Effector memory CD4-positive, alpha-beta T cell (primary cell): ENCODE data around the gene POMT1.
"Not testable (repeated sequence)": the region's sequence is repeated elsewhere in the genome, so short reads cannot be mapped to it uniquely, and the experiment has no call there.

Source experiments
- DNase-seq, 3 donors: peaks; one replicate each; pipeline ENCODE4 v3.0.0-alpha.2; 2020
- H3K27ac ChIP-seq: 2 replicates; pipeline ENCODE4 v1.7.0; 2013; ENCODE audit warnings: mild to moderate bottlenecking, low read length, moderate library complexity; ENCODE audit not compliant: insufficient read depth, poor library complexity, severe bottlenecking
- H3K27me3 ChIP-seq: replicated peaks from 2 replicates; pipeline ENCODE4 v1.7.0; 2013; ENCODE audit warnings: mild to moderate bottlenecking, low read length; ENCODE audit not compliant: insufficient read depth, control insufficient read depth, poor library complexity, severe bottlenecking
- H3K36me3 ChIP-seq: 2 replicates; pipeline ENCODE4 v1.7.0; 2013; ENCODE audit warnings: mild to moderate bottlenecking, low read length, moderate library complexity; ENCODE audit not compliant: control insufficient read depth, insufficient read depth
- H3K4me1 ChIP-seq: 2 replicates; pipeline ENCODE4 v1.7.0; 2013; ENCODE audit warnings: low read length, mild to moderate bottlenecking; ENCODE audit not compliant: control insufficient read depth, insufficient read depth, poor library complexity, severe bottlenecking
- H3K4me3 ChIP-seq: 2 replicates; pipeline ENCODE4 v1.7.0; 2013; ENCODE audit warnings: low read length, low read depth, mild to moderate bottlenecking; ENCODE audit not compliant: insufficient read depth, poor library complexity, severe bottlenecking
- H3K9me3 ChIP-seq: 2 replicates; pipeline ENCODE4 v1.7.0; 2013; ENCODE audit warnings: mild to moderate bottlenecking, low read length, moderate library complexity; ENCODE audit not compliant: control insufficient read depth

Gene POMT1

DNA sequence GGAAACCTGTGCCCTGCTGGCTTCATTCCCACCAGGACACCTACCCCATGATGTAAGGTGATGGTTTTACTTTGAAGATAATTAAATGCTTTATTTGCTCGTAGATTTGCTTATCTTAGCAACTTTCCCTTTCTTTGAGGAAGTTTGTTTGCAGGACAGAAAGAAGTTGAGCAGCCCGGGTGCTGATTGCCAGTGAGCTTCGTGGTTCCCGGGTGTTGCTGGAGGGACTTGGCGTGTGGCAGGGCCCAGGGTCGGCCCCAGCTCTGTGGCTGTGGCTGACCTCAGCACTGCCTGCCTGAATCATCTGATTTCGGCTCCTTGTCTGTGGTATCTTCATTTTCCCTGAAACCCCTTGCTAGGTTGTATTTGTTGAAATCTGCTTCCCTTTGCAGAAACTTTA lies 8.7 kb downstream of the POMT1 start:
- Histone ChIP-seq H3K27ac (no peak overlapping the region), H3K4me1 (no peaks in the 10 kb centered on the region), H3K9me3 (no peaks in the 10 kb centered on the region), H3K27me3 (no peaks in the 10 kb centered on the region), H3K36me3 (peaks cover 67% of the 10 kb centered on the region), H3K4me3 (no peak overlapping the region)
- DNase-seq, result no peak

DNA sequence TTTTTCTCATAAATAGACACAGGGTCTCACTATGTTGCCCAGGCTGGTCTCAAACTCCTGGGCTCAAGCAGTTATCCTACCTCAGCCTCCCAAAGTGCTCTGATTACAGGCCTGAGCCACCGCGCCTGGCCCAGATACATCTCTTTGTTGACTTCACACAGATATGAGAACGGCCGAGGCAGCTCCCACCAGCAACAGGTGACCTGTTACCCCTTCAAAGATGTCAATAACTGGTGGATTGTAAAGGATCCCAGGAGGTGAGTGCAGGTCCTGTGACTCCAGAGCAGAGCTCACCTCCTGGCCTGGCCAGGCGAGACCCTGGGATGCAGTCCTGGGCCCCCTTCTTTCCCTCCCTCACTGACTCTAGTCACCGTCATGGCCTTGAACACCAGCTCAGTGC lies 9.2 kb downstream of the POMT1 start:
- Histone ChIP-seq H3K27me3 (no peaks in the 10 kb centered on the region), H3K4me1 (no peaks in the 10 kb centered on the region), H3K36me3 (peaks cover 72% of the 10 kb centered on the region), H3K9me3 (no peaks in the 10 kb centered on the region), H3K4me3 (no peak overlapping the region), H3K27ac (no peak overlapping the region)
- no peak for DNase-seq

DNA sequence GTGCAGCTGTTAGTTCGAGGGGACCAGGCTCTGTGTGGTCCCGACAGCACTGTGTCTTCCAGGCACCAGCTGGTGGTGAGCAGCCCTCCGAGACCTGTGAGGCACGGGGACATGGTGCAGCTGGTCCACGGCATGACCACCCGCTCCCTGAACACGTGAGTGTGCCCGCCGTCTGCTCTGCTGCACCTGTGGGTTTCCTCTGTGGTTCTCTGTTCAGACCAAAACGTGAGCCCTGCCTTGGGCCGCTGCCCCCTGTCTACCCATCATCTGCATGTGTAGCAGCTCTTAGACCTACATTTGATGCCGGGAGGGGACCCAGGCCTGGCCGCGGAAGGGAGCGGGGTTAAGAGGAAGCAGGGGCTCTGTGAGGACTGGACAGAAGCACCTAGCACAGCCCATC lies 10.5 kb downstream of the POMT1 start:
- Histone ChIP-seq H3K9me3 (no peaks in the 10 kb centered on the region), H3K36me3 (peaks cover 70% of the 10 kb centered on the region), H3K27me3 (no peaks in the 10 kb centered on the region), H3K27ac (no peak overlapping the region), H3K4me3 (no peak overlapping the region), H3K4me1 (no peaks in the 10 kb centered on the region)
- no peak for DNase-seq

- H3K4me1 ChIP-seq, H3K27ac ChIP-seq, DNase-seq, H3K4me3 ChIP-seq, H3K27me3 ChIP-seq, H3K9me3 ChIP-seq: not testable (repeated sequence)
- H3K36me3 ChIP-seq, result peaks cover 80% of the 10 kb centered on the region
These were observed 12.9 kb downstream of the POMT1 start for GRCh38 chr9:131515559-131516031.

DNA sequence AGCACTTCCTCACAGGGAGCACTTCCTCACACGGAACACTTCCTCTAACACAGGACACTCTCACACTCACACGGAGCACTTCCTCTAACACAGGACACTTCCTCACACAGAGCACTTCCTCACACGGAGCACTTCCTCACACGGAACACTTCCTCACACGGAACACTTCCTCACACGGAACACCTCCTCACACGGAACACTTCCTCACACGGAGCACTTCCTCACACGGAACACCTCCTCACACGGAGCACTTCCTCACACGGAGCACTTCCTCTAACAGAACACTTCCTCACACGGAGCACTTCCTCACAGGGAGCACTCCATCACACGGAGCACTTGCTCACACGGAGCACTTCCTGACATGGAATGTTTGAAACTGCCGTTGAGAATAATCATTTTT lies 13.4 kb downstream of the POMT1 start:
- H3K27ac ChIP-seq, result no peak overlapping the region
- no peaks in the 10 kb centered on the region for H3K9me3 ChIP-seq
- no peaks in the 10 kb centered on the region for H3K4me1 ChIP-seq
- no peak overlapping the region for H3K4me3 ChIP-seq
- no peaks in the 10 kb centered on the region for H3K27me3 ChIP-seq
- no peak for DNase-seq
- peaks cover 77% of the 10 kb centered on the region for H3K36me3 ChIP-seq

- no peak for DNase-seq
- H3K36me3 ChIP-seq, result peaks cover 78% of the 10 kb centered on the region
These were observed 14.2 kb downstream of the POMT1 start for GRCh38 chr9:131516930-131517329.

DNA sequence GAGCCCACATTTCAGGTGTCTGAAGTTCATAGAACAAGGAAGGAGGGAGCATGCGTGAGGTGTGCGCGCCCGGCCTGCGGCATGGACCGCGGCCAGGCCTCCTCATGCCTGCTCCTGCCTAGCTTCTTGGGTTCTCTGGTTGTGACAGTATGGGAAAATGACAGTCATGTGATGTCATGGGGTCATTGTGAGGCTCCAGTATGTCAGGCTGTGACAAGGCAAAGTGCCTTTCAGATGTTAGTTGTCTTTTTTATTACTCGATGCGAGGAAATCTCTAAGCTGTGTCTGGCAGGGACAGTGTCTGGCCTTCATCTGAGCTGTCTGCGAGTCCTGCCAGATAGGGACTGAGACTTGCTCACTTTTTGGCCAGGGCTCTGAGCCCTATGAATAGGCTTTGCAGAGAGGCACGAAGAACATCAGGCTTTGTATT lies 15.1 kb downstream of the POMT1 start:
- H3K9me3 ChIP-seq, result no peaks in the 10 kb centered on the region

More at GRCh38 chr9:131516930-131517329, 14.2 kb downstream of the POMT1 start:
- Histone ChIP-seq H3K4me1 (no peaks in the 10 kb centered on the region), H3K27ac (no peak overlapping the region), H3K27me3 (no peaks in the 10 kb centered on the region), H3K9me3 (no peaks in the 10 kb centered on the region), H3K4me3 (no peak overlapping the region)

GRCh38 chr9:131518553-131518952 lies 15.8 kb downstream of the POMT1 start:
- Histone ChIP-seq H3K27me3 (no peaks in the 10 kb centered on the region), H3K4me1 (no peaks in the 10 kb centered on the region), H3K4me3 (no peak overlapping the region), H3K27ac (no peak overlapping the region), H3K9me3 (no peaks in the 10 kb centered on the region), H3K36me3 (peaks cover 77% of the 10 kb centered on the region)
- no peak for DNase-seq

More for the DNA sequence above, 15.1 kb downstream of the POMT1 start:
- Histone ChIP-seq H3K4me3 (no peak overlapping the region), H3K27ac (no peak overlapping the region), H3K4me1 (no peaks in the 10 kb centered on the region), H3K27me3 (no peaks in the 10 kb centered on the region), H3K36me3 (peaks cover 77% of the 10 kb centered on the region)
- no peak for DNase-seq

DNA sequence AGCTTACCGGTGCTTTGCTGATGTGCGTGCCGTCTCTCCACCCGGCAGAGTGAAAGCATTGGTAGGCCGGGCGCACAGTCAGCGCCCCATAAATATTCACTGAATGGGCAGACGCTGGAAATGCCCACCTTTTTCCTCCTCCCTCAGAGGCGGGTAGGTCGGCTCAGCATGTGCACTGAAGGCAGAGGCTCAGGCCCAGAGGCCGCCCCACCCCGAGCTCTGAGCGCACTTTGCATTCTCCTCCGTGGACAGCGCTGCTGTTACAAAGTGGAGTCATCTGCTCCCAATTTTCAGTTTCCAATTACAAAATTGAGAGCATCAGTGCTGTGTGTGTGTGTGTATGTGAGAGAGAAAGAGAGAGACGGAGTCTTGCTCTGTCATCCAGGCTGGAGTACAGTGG lies 17.8 kb downstream of the POMT1 start:
- Histone ChIP-seq H3K27me3 (no peaks in the 10 kb centered on the region), H3K4me3 (no peak overlapping the region), H3K27ac (no peak overlapping the region), H3K36me3 (peaks cover 89% of the 10 kb centered on the region), H3K9me3 (no peaks in the 10 kb centered on the region), H3K4me1 (no peaks in the 10 kb centered on the region)
- DNase-seq, result no peak

DNA sequence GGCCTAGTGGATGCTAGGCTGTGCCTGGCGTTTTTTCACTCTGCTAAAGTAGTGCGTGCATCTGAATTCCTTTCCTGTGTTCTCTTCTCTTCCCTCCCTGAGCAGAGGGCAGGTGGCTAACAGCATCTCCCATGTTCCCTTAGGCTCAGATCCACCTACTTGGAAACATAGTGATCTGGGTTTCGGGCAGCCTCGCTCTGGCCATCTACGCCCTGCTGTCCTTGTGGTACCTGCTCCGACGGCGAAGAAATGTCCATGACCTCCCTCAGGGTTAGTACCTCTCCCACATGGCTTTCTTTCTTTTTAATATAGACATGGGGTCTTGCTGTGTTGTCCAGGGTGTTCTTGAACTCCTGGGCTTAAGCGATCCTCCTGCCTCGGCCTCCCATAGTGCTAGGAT lies 18.5 kb downstream of the POMT1 start:
- no peaks in the 10 kb centered on the region for H3K4me1 ChIP-seq
- H3K36me3 ChIP-seq, result peaks cover 89% of the 10 kb centered on the region
- no peaks in the 10 kb centered on the region for H3K27me3 ChIP-seq
- no peak for DNase-seq
- H3K27ac ChIP-seq, result no peak overlapping the region
- H3K4me3 ChIP-seq, result no peak overlapping the region
- no peaks in the 10 kb centered on the region for H3K9me3 ChIP-seq

GRCh38 chr9:131521822-131522221 lies 19.1 kb downstream of the POMT1 start:
- H3K4me3 ChIP-seq, result no peak overlapping the region
- DNase-seq, result no peak
- no peaks in the 10 kb centered on the region for H3K9me3 ChIP-seq
- H3K4me1 ChIP-seq, result no peaks in the 10 kb centered on the region
- no peaks in the 10 kb centered on the region for H3K27me3 ChIP-seq
- peaks cover 85% of the 10 kb centered on the region for H3K36me3 ChIP-seq
- H3K27ac ChIP-seq, result no peak overlapping the region
